Keratinocyte (primary cell): ENCODE results near the gene KCNJ6. TPM values are rescaled to one million over a fixed set of nuclear protein-coding genes. Genes with fewer than 3 reads are reported as not detected.

ENCODE experiments used
- DNase-seq: peaks from one replicate; pipeline ENCODE4 v3.0.0-alpha.2; 2011; ENCODE audit warnings: low read depth, missing footprints, low spot score
- FAIRE-seq: peaks from 2 replicates; lab custom pipeline; 2011; peaks lifted over from hg19 to GRCh38; lab: Jason Lieb, UNC
- H2AFZ ChIP-seq: 2 replicates; pipeline ENCODE4 v1.6.0; 2012; ENCODE audit warnings: low read length, control low read depth, inconsistent platforms; ENCODE audit not compliant: control insufficient read depth
- H3K27ac ChIP-seq: 2 replicates; pipeline ENCODE4 v1.5.1; 2011; ENCODE audit warnings: low read length; ENCODE audit not compliant: control insufficient read depth, insufficient read depth
- H3K27me3 ChIP-seq: 3 replicates; pipeline ENCODE4 v1.6.0; 2011; ENCODE audit warnings: low read length; ENCODE audit not compliant: control insufficient read depth, insufficient read depth; ENCODE audit errors: extremely low read depth
- H3K36me3 ChIP-seq, 2 experiments: 2 replicates in 1 of 2; 3 replicates in 1 of 2; pipeline ENCODE4 v1.5.1; 2011; ENCODE audit warnings: low read length in 2 of 2, mild to moderate bottlenecking in 1 of 2; ENCODE audit not compliant: control insufficient read depth in 2 of 2, insufficient read depth in 2 of 2; ENCODE audit errors: extremely low read depth in 1 of 2
- H3K4me1 ChIP-seq: 3 replicates; pipeline ENCODE4 v1.5.1; 2011; ENCODE audit warnings: low read length; ENCODE audit not compliant: control insufficient read depth, insufficient read depth; ENCODE audit errors: extremely low read depth
- H3K4me2 ChIP-seq: 3 replicates; pipeline ENCODE4 v1.6.0; 2011; ENCODE audit warnings: low read depth, low read length; ENCODE audit not compliant: control insufficient read depth, insufficient read depth; ENCODE audit errors: extremely low read depth
- H3K4me3 ChIP-seq, 3 experiments: fragments of 200-600 bp in 1 of 3; sonication (generic) in 1 of 3; 2 replicates in 2 of 3; 3 replicates in 1 of 3; pipeline ENCODE4 v1.5.1; 2011 to 2016; ENCODE audit warnings: low read length in 3 of 3, mild to moderate bottlenecking in 3 of 3, control low read depth in 2 of 3, inconsistent platforms in 1 of 3, low read depth in 1 of 3, mixed read lengths in 1 of 3, mixed run types in 1 of 3, moderate library complexity in 1 of 3; ENCODE audit not compliant: control insufficient read depth in 2 of 3, insufficient read depth in 2 of 3; ENCODE audit errors: extremely low read depth in 1 of 3
- H3K79me2 ChIP-seq: 2 replicates; pipeline ENCODE4 v1.6.0; 2012; ENCODE audit warnings: low read length; ENCODE audit not compliant: control insufficient read depth, insufficient read depth
- H3K9ac ChIP-seq: 3 replicates; pipeline ENCODE4 v1.6.0; 2011; ENCODE audit warnings: low read length; ENCODE audit not compliant: control insufficient read depth, insufficient read depth; ENCODE audit errors: extremely low read depth
- H3K9me1 ChIP-seq: 3 replicates; pipeline ENCODE4 v1.6.0; 2011; ENCODE audit warnings: low read length; ENCODE audit not compliant: control insufficient read depth, insufficient read depth; ENCODE audit errors: extremely low read depth
- H3K9me3 ChIP-seq: 2 replicates; pipeline ENCODE4 v1.5.1; 2012; ENCODE audit warnings: low read depth, low read length; ENCODE audit not compliant: control insufficient read depth
- H4K20me1 ChIP-seq: 3 replicates; pipeline ENCODE4 v1.6.0; 2011; ENCODE audit warnings: low read length; ENCODE audit not compliant: control insufficient read depth, insufficient read depth; ENCODE audit errors: extremely low read depth
- EZH2 ChIP-seq: IDR thresholded peaks from one replicate; pipeline ENCODE4 v1.6.1; 2012; ENCODE audit warnings: inconsistent platforms, mild to moderate bottlenecking, low read length, moderate library complexity
- dilution Hi-C: fragments of 300-500 bp; cut with MboI; formaldehyde crosslinking; loops from one replicate; pipeline ENCODE4 v1.7.0; 2020; ENCODE audit warnings: low sequenced_read_pairs; ENCODE audit not compliant: extremely low pct_ligation_motif_present
- polyA plus RNA-seq, 5 experiments: library from polyadenylated mRNA; depleted of rRNA in 3 of 5; stranded (reverse) in 3 of 5; stranded (forward) in 1 of 5; unstranded in 1 of 5; fragments of >200 nt; gene quantifications; 1 replicate in 1 of 5; 2 replicates in 3 of 5; 3 replicates in 1 of 5; pipeline versions ENCODE4 v1.2.1 to v1.2.3, GENCODE V29; 2011 to 2012; ENCODE audit warnings: missing spikeins in 2 of 5, low read depth in 1 of 5, low replicate concordance in 1 of 5
- TF ChIP-seq, protein P1 (sequence below), 3 experiments: IDR thresholded peaks in 1 of 3; conservative IDR thresholded peaks in 1 of 3; optimal IDR thresholded peaks in 1 of 3; 2 replicates in 2 of 3; 3 replicates in 1 of 3; pipeline versions ENCODE3 to v1.5.1; 2011; ENCODE audit warnings: low read length in 3 of 3, mild to moderate bottlenecking in 3 of 3, moderate library complexity in 2 of 3, control low read depth in 1 of 3, inconsistent platforms in 1 of 3; ENCODE audit not compliant: insufficient read depth in 2 of 3; ENCODE audit errors: extremely low read depth in 1 of 3

The KCNJ6 gene
- polyA plus RNA-seq, 1 donor (not counting 4 experiments of a cell fraction or from before 2014, with no cell fraction given): not detected

- dilution Hi-C loops: loop anchor here (25.0 kb wide), 1 partner anchor 200 kb away; no protein-coding TSS in a partner anchor
- TF ChIP-seq EZH2: no peak
- TF ChIP-seq, protein P1, sequence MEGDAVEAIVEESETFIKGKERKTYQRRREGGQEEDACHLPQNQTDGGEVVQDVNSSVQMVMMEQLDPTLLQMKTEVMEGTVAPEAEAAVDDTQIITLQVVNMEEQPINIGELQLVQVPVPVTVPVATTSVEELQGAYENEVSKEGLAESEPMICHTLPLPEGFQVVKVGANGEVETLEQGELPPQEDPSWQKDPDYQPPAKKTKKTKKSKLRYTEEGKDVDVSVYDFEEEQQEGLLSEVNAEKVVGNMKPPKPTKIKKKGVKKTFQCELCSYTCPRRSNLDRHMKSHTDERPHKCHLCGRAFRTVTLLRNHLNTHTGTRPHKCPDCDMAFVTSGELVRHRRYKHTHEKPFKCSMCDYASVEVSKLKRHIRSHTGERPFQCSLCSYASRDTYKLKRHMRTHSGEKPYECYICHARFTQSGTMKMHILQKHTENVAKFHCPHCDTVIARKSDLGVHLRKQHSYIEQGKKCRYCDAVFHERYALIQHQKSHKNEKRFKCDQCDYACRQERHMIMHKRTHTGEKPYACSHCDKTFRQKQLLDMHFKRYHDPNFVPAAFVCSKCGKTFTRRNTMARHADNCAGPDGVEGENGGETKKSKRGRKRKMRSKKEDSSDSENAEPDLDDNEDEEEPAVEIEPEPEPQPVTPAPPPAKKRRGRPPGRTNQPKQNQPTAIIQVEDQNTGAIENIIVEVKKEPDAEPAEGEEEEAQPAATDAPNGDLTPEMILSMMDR (optimal IDR thresholded peaks at IDR 0.05 in 1 of 3, IDR thresholded peaks at IDR 0.05 in 1 of 3, conservative IDR thresholded peaks at IDR 0.05 in 1 of 3; ENCODE audit: extremely low read depth in 1 of 3, insufficient read depth in 2 of 3, low read length in 3 of 3): no peak
- peaks cover 2% of the 10 kb centered on the region for H4K20me1 ChIP-seq
- no peak overlapping the region for H3K4me2 ChIP-seq
- no peaks in the 10 kb centered on the region for H3K9me1 ChIP-seq
- H3K9me3 ChIP-seq: no peaks in the 10 kb centered on the region
- peaks cover 41% of the 10 kb centered on the region for H3K27me3 ChIP-seq
- H3K79me2 ChIP-seq: no peaks in the 10 kb centered on the region
- H2AFZ ChIP-seq: no peak overlapping the region
- peak; percentile 23 for FAIRE-seq
- DNase-seq: no peak
- no peak overlapping the region for H3K4me3 ChIP-seq
- no peaks in the 10 kb centered on the region for H3K4me1 ChIP-seq
- H3K36me3 ChIP-seq: no peaks in the 10 kb centered on the region
- H3K27ac ChIP-seq: no peak overlapping the region
- H3K9ac ChIP-seq: no peak overlapping the region
Observed at GRCh38 chr21:37912616-37913015, 3.6 kb downstream of the KCNJ6 start.

GRCh38 chr21:37909936-37910335, 6.3 kb downstream of the KCNJ6 start:
- Histone ChIP-seq H4K20me1 (peaks cover 2% of the 10 kb centered on the region), H3K9ac (no peak overlapping the region), H3K79me2 (no peaks in the 10 kb centered on the region), H2AFZ (no peak overlapping the region), H3K27me3 (peaks cover 18% of the 10 kb centered on the region), H3K9me1 (no peaks in the 10 kb centered on the region), H3K4me2 (no peak overlapping the region), H3K27ac (no peak overlapping the region), H3K4me1 (no peaks in the 10 kb centered on the region), H3K9me3 (no peaks in the 10 kb centered on the region), H3K4me3 (no peak overlapping the region), H3K36me3 (no peaks in the 10 kb centered on the region)
- TF ChIP-seq EZH2: no peak
- TF ChIP-seq, protein P1 (optimal IDR thresholded peaks at IDR 0.05 in 1 of 3, IDR thresholded peaks at IDR 0.05 in 1 of 3, conservative IDR thresholded peaks at IDR 0.05 in 1 of 3; ENCODE audit: extremely low read depth in 1 of 3, insufficient read depth in 2 of 3, low read length in 3 of 3): peak in 1 of 3 experiments; percentile 9
- dilution Hi-C loops: loop anchor here (25.0 kb wide), 1 partner anchor 198 kb away; no protein-coding TSS in a partner anchor
- FAIRE-seq (no peak), DNase-seq (no peak)
